ENCODE data around the gene DNAJC3.
"Not testable (repeated sequence)": the region's sequence is repeated elsewhere in the genome, so short reads cannot be mapped to it uniquely, and the experiment has no call there.

DNAJC3 gene

DNA sequence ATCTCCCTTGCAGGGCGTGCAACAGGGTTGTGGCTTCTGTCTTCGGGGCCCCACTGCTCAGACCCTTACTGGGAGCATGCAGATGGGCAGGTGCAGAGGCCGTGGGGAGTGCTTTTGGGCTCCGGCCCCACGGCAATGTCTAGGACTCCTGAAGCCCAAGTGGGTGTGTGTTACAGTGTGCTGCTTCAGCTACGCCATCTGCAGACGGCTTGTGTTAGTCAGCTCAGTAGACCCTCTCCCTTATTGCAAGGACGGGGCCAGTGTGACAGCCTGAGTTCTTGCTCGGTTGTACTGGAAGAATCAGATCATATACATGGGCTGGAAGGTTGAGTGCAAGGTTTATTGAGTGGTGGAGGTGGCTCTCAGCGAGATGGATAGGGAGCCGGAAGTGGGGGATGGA, 39.3 kb downstream of the DNAJC3 start:
- TF ChIP-seq, protein P1, sequence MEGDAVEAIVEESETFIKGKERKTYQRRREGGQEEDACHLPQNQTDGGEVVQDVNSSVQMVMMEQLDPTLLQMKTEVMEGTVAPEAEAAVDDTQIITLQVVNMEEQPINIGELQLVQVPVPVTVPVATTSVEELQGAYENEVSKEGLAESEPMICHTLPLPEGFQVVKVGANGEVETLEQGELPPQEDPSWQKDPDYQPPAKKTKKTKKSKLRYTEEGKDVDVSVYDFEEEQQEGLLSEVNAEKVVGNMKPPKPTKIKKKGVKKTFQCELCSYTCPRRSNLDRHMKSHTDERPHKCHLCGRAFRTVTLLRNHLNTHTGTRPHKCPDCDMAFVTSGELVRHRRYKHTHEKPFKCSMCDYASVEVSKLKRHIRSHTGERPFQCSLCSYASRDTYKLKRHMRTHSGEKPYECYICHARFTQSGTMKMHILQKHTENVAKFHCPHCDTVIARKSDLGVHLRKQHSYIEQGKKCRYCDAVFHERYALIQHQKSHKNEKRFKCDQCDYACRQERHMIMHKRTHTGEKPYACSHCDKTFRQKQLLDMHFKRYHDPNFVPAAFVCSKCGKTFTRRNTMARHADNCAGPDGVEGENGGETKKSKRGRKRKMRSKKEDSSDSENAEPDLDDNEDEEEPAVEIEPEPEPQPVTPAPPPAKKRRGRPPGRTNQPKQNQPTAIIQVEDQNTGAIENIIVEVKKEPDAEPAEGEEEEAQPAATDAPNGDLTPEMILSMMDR (IDR thresholded peaks at IDR 0.05; ENCODE audit: extremely low read depth, missing control alignments) = no peak

DNA sequence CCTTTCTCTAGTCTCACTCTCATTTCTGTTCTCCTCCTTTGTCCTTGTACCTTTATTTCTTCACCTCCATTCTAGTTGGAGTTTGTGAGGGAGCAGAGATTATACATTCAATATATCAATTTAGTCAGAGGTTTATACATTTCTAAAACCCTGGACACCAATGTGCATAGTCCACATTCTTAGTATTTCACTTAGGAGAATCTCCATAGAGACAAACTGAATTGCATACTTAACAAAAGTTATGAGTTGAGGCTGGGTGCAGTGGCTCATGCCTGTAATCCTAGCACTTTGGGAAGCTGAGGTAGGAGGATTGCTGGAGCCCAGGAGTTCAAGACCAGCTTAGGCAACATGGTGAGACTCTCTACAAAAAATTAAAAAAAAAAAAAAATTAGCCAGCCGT, 45.3 kb downstream of the DNAJC3 start:
- no peak for DNase-seq (ENCODE audit: low spot score)
- TF ChIP-seq, protein P1 (IDR thresholded peaks at IDR 0.05; ENCODE audit: extremely low read depth, missing control alignments) = no peak

More for the DNA sequence above, 39.3 kb downstream of the DNAJC3 start:
- DNase-seq (ENCODE audit: low spot score) = no peak

DNA sequence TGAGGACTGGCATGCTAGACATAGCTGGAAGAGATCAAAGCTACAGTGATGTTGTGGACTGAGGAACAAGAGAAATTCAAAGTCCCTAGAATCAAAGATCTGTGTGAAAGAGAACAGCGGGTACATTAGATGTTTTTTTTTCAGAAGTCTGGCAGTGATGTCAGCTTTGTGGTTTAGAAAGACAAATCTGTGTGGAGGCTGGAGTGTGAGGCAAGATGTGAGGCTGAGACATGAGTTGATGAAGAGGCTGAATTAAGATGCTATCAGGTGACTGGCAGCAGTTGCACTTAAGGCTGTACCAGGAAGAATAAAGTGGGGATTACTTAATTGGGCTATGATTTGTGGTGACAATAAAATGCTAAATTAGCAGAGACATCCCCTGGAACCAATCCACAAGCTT, 46.5 kb downstream of the DNAJC3 start:
- TF ChIP-seq, protein P1 (IDR thresholded peaks at IDR 0.05; ENCODE audit: extremely low read depth, missing control alignments) = no peak
- no peak for DNase-seq (ENCODE audit: low spot score)

DNA sequence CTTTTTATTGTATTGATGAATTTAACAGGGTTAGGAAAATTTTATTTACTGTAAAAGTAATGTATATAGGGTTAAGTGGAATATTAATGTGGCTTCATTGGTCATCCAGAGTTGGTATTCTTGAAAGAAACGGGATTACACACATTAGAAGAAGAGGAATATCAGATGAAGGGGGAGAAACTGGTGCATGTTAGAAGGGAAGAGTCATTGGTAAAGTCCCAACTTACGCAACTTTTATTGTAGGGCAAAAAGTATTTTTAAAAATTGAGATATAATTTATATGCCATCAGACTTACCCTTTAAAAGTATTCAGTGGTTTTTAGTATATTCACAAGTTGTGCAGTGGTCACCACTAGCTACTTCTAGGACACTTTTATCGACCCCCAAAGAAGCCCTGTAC, 47.3 kb downstream of the DNAJC3 start:
- TF ChIP-seq, protein P1 (IDR thresholded peaks at IDR 0.05; ENCODE audit: extremely low read depth, missing control alignments) = no peak
- no peak for DNase-seq (ENCODE audit: low spot score)

DNA sequence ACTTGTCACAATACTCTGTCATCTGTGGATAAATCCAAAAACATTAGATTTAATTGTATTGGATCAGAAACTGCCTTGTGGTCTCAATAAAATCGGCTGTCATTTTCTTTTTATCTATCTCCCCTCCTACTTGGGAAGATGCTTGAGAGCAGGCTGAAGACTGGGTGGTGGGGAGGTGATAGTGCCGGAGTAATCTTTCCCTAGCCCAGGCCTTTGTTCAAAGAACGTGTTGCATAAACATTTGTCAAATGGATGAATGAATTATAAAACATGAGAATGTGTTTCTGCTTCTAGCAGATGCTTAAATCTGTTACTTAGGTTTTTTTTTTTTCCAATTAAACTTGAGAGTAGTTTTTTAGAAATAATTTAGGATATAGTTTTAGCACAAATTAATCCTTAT, 49.9 kb downstream of the DNAJC3 start:
- DNase-seq (ENCODE audit: low spot score) = no peak
- TF ChIP-seq, protein P1 (IDR thresholded peaks at IDR 0.05; ENCODE audit: extremely low read depth, missing control alignments) = no peak

DNA sequence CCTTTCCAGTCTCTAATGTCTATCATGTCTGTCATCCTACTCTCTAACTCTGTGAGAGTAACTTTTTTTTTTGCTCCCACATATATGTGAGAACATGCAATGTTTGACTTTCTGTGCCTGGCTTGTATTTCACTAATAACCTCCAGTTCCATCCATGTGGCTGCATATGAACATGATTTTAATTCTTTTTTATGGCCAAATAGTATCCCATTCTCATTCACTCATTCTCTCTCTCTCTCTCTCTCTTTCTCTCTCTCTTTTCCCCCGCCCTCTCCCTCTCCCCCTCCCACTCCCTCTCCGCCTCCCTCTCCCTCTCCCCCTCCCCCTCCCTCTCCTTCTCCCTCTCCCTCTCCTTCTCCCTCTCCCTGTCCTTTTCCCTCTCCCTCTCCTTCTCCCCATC, 52.0 kb downstream of the DNAJC3 start:
- no peak for DNase-seq (ENCODE audit: low spot score)
- TF ChIP-seq, protein P1 (IDR thresholded peaks at IDR 0.05; ENCODE audit: extremely low read depth, missing control alignments) = no peak

DNA sequence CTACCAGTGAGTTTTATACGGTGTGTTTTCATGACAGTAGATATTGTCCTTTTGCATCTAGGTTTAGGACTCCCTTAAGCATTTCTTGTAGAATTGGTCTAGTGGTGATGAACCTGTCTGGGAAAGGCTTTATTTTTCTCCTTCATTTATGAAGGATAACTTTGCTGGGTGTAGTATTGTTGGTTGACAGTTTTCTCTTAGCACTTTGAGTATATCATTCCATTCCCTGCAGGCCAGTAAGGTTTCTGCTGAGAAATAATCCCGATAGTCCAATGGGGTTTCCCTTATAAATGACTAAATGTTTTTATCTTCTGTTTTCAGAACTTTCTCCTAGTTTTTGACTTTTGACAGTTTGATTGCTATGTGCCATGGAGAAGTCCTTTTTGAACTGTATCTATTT, 57.2 kb downstream of the DNAJC3 start:
- no peak for DNase-seq (ENCODE audit: low spot score)
- TF ChIP-seq, protein P1 (IDR thresholded peaks at IDR 0.05; ENCODE audit: extremely low read depth, missing control alignments) = no peak

DNA sequence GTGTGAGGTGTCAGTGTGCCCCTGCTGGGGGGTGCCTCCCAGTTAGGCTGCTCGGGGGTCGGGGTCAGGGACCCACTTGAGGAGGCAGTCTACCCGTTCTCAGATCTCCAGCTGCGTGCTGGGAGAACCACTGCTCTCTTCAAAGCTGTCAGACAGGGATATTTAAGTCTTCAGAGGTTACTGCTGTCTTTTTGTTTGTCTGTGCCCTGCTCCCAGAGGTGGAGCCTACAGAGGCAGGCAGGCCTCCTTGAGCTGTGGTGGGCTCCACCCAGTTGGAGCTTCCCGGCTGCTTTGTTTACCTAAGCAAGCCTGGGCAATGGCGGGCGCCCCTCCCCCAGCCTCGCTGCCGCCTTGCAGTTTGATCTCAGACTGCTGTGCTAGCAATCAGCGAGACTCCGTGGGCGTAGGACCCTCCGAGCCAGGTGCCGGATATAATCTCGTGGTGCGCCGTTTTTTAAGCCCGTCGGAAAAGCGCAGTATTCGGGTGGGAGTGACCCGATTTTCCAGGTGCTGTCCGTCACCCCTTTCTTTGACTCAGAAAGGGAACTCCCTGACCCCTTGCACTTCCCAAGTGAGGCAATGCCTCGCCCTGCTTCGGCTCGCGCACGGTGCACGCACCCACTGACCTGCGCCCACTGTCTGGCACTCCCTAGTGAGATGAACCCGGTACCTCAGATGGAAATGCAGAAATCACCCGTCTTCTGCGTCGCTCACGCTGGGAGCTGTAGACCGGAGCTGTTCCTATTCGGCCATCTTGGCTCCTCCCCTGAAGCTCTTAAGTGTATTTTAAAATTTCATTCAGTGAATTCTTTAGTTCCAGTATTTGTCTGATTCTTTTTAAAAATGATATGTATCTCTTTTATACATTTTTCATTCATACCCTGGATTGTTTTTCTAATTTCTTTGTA, 63.4 kb downstream of the DNAJC3 start:
- DNase-seq (ENCODE audit: low spot score) = not testable (repeated sequence)

Measured in GM20000 (cell line).